Endothelial cell of umbilical vein (primary cell): ENCODE measurements around the gene PNKD.

Source experiments
- EZH2 ChIP-seq: IDR thresholded peaks from 2 replicates; pipeline ENCODE4 v1.6.1; 2012; ENCODE audit warnings: borderline replicate concordance, low read depth, mild to moderate bottlenecking, moderate library complexity, low read length, inconsistent platforms; ENCODE audit not compliant: severe bottlenecking
- JUN ChIP-seq: IDR thresholded peaks from 2 replicates; pipeline ENCODE4 v1.6.1; 2011; ENCODE audit warnings: borderline replicate concordance, low read depth; ENCODE audit not compliant: insufficient read length, insufficient read depth
- POLR2A ChIP-seq: IDR thresholded peaks from 2 replicates; pipeline ENCODE4 v1.6.1; 2012; ENCODE audit warnings: low read depth, mild to moderate bottlenecking, control low read depth, low read length
- POLR2AphosphoS5 ChIP-seq: IDR thresholded peaks from 2 replicates; pipeline ENCODE4 v1.6.1; 2012; ENCODE audit warnings: low read depth, mild to moderate bottlenecking, control low read depth, low read length, moderate library complexity; ENCODE audit not compliant: insufficient read depth
- TF ChIP-seq, protein P1 (sequence below), 2 donors: IDR thresholded peaks; 1 replicate in 1 of 2; 2 replicates in 1 of 2; pipeline ENCODE4 v1.5.1; 2011; ENCODE audit warnings: low read length in 2 of 2, mild to moderate bottlenecking in 2 of 2, moderate library complexity in 2 of 2, control low read depth in 1 of 2, inconsistent platforms in 1 of 2, low read depth in 1 of 2; ENCODE audit not compliant: insufficient read depth in 1 of 2; ENCODE audit errors: extremely low read depth in 1 of 2

DNA sequence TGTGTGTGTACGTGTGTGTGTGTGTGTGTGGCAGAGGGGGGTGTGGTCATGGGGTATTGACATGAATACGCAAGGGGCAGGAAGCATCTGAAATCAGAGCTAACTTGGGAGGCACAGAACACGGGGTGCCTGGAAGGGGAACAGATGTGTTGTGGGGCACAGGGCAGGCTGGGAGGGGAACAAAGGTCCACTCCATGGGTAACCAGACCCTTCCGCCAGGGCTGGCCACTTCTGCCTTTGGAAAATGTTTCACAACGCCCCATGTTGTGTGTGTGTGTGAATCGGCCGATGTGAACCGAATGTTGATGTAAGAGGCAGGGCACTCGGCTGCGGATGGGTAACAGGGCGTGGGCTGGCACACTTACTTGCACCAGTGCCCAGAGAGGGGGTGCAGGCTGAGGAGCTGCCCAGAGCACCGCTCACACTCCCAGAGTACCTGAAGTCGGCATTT is 111.6 kb downstream of the PNKD start, which contains the start of gene SLC11A1:
- TF ChIP-seq, protein P1, sequence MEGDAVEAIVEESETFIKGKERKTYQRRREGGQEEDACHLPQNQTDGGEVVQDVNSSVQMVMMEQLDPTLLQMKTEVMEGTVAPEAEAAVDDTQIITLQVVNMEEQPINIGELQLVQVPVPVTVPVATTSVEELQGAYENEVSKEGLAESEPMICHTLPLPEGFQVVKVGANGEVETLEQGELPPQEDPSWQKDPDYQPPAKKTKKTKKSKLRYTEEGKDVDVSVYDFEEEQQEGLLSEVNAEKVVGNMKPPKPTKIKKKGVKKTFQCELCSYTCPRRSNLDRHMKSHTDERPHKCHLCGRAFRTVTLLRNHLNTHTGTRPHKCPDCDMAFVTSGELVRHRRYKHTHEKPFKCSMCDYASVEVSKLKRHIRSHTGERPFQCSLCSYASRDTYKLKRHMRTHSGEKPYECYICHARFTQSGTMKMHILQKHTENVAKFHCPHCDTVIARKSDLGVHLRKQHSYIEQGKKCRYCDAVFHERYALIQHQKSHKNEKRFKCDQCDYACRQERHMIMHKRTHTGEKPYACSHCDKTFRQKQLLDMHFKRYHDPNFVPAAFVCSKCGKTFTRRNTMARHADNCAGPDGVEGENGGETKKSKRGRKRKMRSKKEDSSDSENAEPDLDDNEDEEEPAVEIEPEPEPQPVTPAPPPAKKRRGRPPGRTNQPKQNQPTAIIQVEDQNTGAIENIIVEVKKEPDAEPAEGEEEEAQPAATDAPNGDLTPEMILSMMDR (IDR thresholded peaks at IDR 0.05; ENCODE audit: extremely low read depth in 1 of 2, insufficient read depth in 1 of 2, low read depth in 1 of 2, low read length in 2 of 2): no peak
- no peak for TF ChIP-seq JUN
- no peak for TF ChIP-seq POLR2A
- no peak for TF ChIP-seq EZH2
- TF ChIP-seq POLR2AphosphoS5: no peak
